ENCODE results near the gene FGD3. TPM values are rescaled to one million over a fixed set of nuclear protein-coding genes. Genes with fewer than 3 reads are reported as not detected.

The FGD3 gene
- total RNA-seq, 1 experiment from 2014 or later, result 1.8 TPM

GRCh38 chr9:93083592-93084470 lies 136.5 kb downstream of the FGD3 start:
- Histone ChIP-seq H2BK20ac (ENCODE audit: low read depth, low read length, poor library complexity, severe bottlenecking) (no peak overlapping the region), H3K56ac (ENCODE audit: insufficient read length, low read depth, low read length) (no peak overlapping the region), H3K18ac (ENCODE audit: insufficient read length, low read depth, low read length) (no peak overlapping the region), H4K20me1 (ENCODE audit: control insufficient read depth, insufficient read depth, insufficient read length) (no peaks in the 10 kb centered on the region), H2BK12ac (ENCODE audit: insufficient read length, low read depth, low read length) (no peak overlapping the region), H3K23ac (ENCODE audit: insufficient read length, low read depth, low read length) (no peak overlapping the region), H3T11ph (ENCODE audit: low read length) (no peak overlapping the region), H3K79me1 (ENCODE audit: insufficient read depth, low read depth, low read length, poor library complexity, severe bottlenecking) (no peaks in the 10 kb centered on the region), H3K4me2 (ENCODE audit: insufficient read depth, insufficient read length, low read length) (no peak overlapping the region), H3K9me3 (ENCODE audit: control insufficient read depth, low read depth, low read length) (no peaks in the 10 kb centered on the region), H3K9ac (ENCODE audit: extremely low read depth, insufficient read length, low read length) (no peak overlapping the region), H3K4me1 (ENCODE audit: insufficient read depth, low read length) (no peaks in the 10 kb centered on the region), H4K5ac (ENCODE audit: insufficient read length, low read depth, low read length) (no peak overlapping the region), H3K27ac (ENCODE audit: insufficient read length, low read depth, low read length) (no peak overlapping the region), H2BK120ac (ENCODE audit: low read depth, low read length, poor library complexity, severe bottlenecking) (no peak overlapping the region), H4K8ac (replicated peaks; ENCODE audit: insufficient read length, low read depth, low read length) (no peak overlapping the region), H2BK5ac (ENCODE audit: insufficient read length, low read length) (no peak overlapping the region), H3K79me2 (ENCODE audit: insufficient read depth, low read length) (no peaks in the 10 kb centered on the region), H2BK15ac (ENCODE audit: low read depth, low read length) (no peak overlapping the region), H2AK5ac (ENCODE audit: insufficient read length, low read length) (no peak overlapping the region), H4K91ac (ENCODE audit: insufficient read length, low read depth, low read length) (no peak overlapping the region), H3K27me3 (ENCODE audit: insufficient read depth, low read length) (no peaks in the 10 kb centered on the region), H3K4ac (ENCODE audit: low read depth, low read length) (no peak overlapping the region), H3K14ac (ENCODE audit: insufficient read depth, low read length) (no peak overlapping the region; the same call in 1 of the 2 replicates), H3K23me2 (ENCODE audit: insufficient read length, low read depth, low read length, poor library complexity, severe bottlenecking) (no peaks in the 10 kb centered on the region), H2AFZ (ENCODE audit: low read length) (no peak overlapping the region)
- Mint-ChIP-seq H3K36me3 (ENCODE audit: insufficient read depth in 1 of 3, low read depth in 3 of 3) (peaks cover 11 to 17% (median 16%) of the 10 kb centered on the region in 3 experiments), H3K27me3 (ENCODE audit: low read depth) (no peaks in the 10 kb centered on the region), H3K4me3 (no peak overlapping the region), H3K9me3 (peaks cover 6 to 9% of the 10 kb centered on the region in 2 experiments; a peak in 4 of 5 replicates), H3K4me1 (0 out of 4 replicates have a peak, but pooled peaks cover 0 to 3% of the 10 kb centered on the region in 2 experiments), H3K27ac (peak overlapping the region in 2 of 3 experiments; percentile 7 to 54; a peak in 2 of 7 replicates)
- no CpG with 5 or more reads among the region's 8 CpGs for WGBS (ENCODE audit: extremely low coverage, insufficient read length, low lambda C conversion rate)
- TF ChIP-seq CTCF (conservative IDR thresholded peaks at IDR 0.05), result no peak
- DNase-seq, result no peak
